ENCODE results near the gene LGALS3.
A peak's percentile ranks its signal among the peaks of the same experiment; 100 is the strongest.

DNA sequence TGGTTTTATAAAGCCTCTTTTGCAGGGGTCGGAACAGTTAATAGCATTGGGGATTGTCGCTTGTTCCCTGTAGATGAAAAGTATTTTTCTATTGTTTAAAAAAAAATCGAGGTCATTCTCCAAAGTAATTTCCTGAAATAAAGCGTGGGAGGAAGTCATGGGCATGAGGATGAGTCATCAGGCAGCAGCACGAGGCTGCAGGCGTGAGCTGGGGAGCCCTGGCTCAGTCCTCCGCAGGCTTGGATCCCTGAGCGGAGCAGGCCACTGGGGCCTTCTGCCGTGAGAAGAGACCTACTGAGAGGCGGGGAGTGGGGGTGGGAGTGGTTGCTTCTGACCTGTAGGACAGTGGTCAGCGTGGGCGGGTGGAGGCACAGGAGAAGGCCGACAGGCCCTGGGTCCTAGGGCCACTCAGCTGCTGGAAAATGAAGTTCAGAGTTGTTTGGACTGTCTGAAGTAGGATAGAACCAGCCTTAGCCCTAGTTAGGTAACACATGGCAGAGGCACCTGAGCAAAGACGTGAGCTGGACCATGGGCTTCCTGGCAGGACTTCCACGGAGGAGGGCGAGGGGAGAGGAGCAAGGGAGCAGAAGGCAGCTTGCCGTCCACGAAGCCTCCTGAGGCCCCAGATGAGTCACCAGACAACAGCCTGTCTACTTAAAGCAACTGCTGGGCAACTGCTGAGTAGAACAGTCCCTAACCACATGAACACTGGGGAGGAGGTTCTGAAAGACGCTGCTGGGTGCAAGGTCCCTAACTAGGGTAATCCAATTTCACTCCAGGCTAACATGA, 21.1 kb upstream of the LGALS3 start:
- TF ChIP-seq, protein P1, sequence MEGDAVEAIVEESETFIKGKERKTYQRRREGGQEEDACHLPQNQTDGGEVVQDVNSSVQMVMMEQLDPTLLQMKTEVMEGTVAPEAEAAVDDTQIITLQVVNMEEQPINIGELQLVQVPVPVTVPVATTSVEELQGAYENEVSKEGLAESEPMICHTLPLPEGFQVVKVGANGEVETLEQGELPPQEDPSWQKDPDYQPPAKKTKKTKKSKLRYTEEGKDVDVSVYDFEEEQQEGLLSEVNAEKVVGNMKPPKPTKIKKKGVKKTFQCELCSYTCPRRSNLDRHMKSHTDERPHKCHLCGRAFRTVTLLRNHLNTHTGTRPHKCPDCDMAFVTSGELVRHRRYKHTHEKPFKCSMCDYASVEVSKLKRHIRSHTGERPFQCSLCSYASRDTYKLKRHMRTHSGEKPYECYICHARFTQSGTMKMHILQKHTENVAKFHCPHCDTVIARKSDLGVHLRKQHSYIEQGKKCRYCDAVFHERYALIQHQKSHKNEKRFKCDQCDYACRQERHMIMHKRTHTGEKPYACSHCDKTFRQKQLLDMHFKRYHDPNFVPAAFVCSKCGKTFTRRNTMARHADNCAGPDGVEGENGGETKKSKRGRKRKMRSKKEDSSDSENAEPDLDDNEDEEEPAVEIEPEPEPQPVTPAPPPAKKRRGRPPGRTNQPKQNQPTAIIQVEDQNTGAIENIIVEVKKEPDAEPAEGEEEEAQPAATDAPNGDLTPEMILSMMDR (IDR thresholded peaks at IDR 0.05 in 4 of 5, conservative IDR thresholded peaks at IDR 0.05 in 1 of 5), result no peak
- peak; percentile 35 to 45 for TF ChIP-seq POLR2A (IDR thresholded peaks at IDR 0.05)

Measured in gastrocnemius medialis (tissue), 4 donors.